ENCODE measurements around the gene ITM2C. TPM values are rescaled to one million over a fixed set of nuclear protein-coding genes. Genes with fewer than 3 reads are reported as not detected.

Gene ITM2C
- total and polyA plus RNA-seq, 2 of the 13 experiments (the other 11 are each of a cell fraction or from before 2014, with no cell fraction given): 70.5 to 270 TPM

DNA sequence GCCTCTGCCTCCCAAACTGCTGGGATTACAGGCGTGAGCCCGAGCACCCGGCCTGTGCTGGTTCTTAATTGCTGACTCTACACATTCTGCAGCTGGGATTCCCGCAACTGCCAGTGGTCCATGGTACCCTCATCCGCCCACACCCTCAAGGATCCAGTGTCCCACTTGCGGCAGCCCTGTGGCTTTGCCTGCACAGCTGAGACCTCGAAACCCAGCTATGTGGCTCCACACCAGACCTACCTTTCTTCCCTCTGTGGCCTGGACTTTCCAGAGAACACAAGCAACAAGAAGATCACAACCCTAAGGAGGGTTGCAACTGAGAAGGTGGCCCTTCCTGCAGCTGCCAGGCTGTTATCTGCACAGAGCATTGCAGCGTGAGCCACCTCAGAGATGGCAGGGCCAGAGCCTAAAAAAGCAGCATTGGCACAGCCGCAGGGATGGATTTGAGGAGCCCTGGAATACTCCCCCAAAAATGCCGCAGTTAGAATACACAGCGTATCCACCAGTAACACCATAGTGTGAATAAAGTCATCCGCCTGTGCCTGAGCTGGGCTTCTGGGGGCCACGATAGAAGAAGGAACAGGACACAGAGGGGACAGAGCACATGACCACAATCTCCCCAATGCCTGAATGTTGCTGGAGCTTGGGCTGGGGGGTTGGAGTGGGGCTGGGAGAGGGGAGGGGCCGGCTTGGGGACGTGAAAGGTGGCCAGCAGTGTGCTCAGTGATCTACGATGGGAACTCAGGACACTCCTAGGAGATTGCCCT is 58.4 kb downstream of the ITM2C start:
- Histone ChIP-seq H3K9me3 (ENCODE audit: low read length) (no peaks in the 10 kb centered on the region), H4K20me1 (ENCODE audit: insufficient read depth, low read length) (no peaks in the 10 kb centered on the region), H3K27me3 (ENCODE audit: control insufficient read depth in 1 of 2, insufficient read depth in 2 of 2, low read length in 2 of 2) (peaks cover 2 to 46% of the 10 kb centered on the region in 2 experiments; a peak in 3 of 5 replicates), H2AFZ (ENCODE audit: low read length) (no peak overlapping the region), H3K9ac (ENCODE audit: insufficient read depth, low read depth, low read length) (no peak overlapping the region), H3K4me1 (ENCODE audit: insufficient read depth, low read length) (no peaks in the 10 kb centered on the region), H3K27ac (ENCODE audit: extremely low read length, insufficient read depth, low read length) (no peak overlapping the region), H3K79me2 (ENCODE audit: insufficient read depth, low read length) (no peaks in the 10 kb centered on the region), H3K36me3 (replicated peaks in 1 of 2; ENCODE audit: control insufficient read depth in 1 of 2, insufficient read depth in 2 of 2, low read length in 2 of 2) (no peaks in the 10 kb centered on the region), H3K4me2 (ENCODE audit: low read depth, low read length) (no peak overlapping the region), H3K4me3 (replicated peaks in 1 of 3; ENCODE audit: insufficient read depth in 1 of 3, low read depth in 2 of 3, low read length in 3 of 3) (no peak overlapping the region)
- 43% methylated on average over 16 of the region's 16 CpGs for WGBS (ENCODE audit: low lambda C conversion rate)
- POLR2A ChIA-PET: no interaction called here
- no TSS peak for BruUV-seq (replicated peaks)
- no peak for FAIRE-seq
- no peak for DNase-seq (ENCODE audit: low spot score)
- ATAC-seq: no peak
- in situ Hi-C loops (cut with HindIII; ENCODE audit: extremely low pct_ligation_motif_present, low pct_unique_long_range_greater_than_20kb) (no loop called here), intact Hi-C loops (cut with micrococcal nuclease; ENCODE audit: unreplicated experiment) (loop anchor here (5.0 kb wide), 1 partner anchor 76 kb away; no protein-coding TSS in a partner anchor)
- TF ChIP-seq KDM3A (CRISPR knock-in tag; IDR thresholded peaks at IDR 0.05; ENCODE audit: low read depth): no peak
- TF ChIP-seq MAFK (conservative IDR thresholded peaks at IDR 0.05 in 1 of 2, IDR thresholded peaks at IDR 0.05 in 1 of 2; ENCODE audit: low read length in 2 of 2): peak; percentile 87 to 92
- peak; percentile 82 for TF ChIP-seq MAFF (IDR thresholded peaks at IDR 0.05; ENCODE audit: low read depth, low read length)
- TF ChIP-seq TP53 (CRISPR knock-in tag; conservative IDR thresholded peaks at IDR 0.05): no peak
- no peak for TF ChIP-seq POLR2AphosphoS5 (IDR thresholded peaks at IDR 0.05; ENCODE audit: low read depth, low read length)
- TF ChIP-seq ZNF891 (CRISPR knock-in tag; IDR thresholded peaks at IDR 0.05): no peak
- CTCF ChIA-PET (ENCODE audit: low intra/inter-chr PET ratio, low total read pairs): no interaction called here

DNA sequence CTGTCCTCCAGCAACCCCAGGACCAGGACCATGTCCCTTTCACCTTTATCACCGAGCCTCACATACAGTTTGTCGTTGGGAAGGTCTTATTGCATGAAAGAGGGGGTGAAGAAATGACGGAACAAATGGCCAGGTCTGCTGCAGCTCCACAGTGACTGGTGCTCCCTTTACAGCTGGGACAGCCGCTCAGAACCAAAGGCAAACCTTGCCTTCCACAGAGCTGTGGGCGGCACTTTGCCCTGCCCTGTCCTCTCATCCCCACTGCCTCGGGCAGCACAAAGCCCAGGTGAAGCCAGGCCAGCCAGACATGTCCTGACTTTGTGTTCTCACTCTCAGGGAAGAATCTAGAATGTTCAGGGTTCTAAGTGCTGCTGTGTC is 59.3 kb downstream of the ITM2C start:
- CTCF ChIA-PET (ENCODE audit: low intra/inter-chr PET ratio, low total read pairs): no interaction called here
- no peak for TF ChIP-seq ZMAT5 (CRISPR knock-in tag; IDR thresholded peaks at IDR 0.05; ENCODE audit: borderline replicate concordance, low read depth)
- TF ChIP-seq EHMT2 (IDR thresholded peaks at IDR 0.05; ENCODE audit: borderline replicate concordance, low read depth, low read length): no peak
- no peak for TF ChIP-seq AGO1 (IDR thresholded peaks at IDR 0.05; ENCODE audit: low read depth, low read length, poor library complexity, severe bottlenecking)
- no peak for TF ChIP-seq TBX2 (CRISPR knock-in tag; IDR thresholded peaks at IDR 0.05; ENCODE audit: borderline replicate concordance)
- no peak for TF ChIP-seq PAF1 (CRISPR knock-in tag; IDR thresholded peaks at IDR 0.05)
- no peak for TF ChIP-seq DNMT1 (CRISPR knock-in tag; IDR thresholded peaks at IDR 0.05)
- no peak for TF ChIP-seq SOX6 (IDR thresholded peaks at IDR 0.05)
- TF ChIP-seq SOX6 (CRISPR knock-in tag; IDR thresholded peaks at IDR 0.05): no peak
- no peak for TF ChIP-seq ZNF337 (CRISPR knock-in tag; IDR thresholded peaks at IDR 0.05; ENCODE audit: borderline replicate concordance, low read depth)
- TF ChIP-seq, protein P1, sequence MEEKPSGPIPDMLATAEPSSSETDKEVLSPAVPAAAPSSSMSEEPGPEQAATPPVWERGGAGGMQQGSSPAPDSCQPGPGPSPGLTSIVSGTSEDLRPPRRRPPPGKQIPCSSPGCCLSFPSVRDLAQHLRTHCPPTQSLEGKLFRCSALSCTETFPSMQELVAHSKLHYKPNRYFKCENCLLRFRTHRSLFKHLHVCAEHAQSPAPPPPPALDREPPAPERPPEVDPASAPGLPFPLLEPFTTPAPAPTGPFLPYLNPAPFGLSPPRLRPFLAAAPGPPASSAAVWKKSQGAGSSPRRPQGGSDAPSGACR (CRISPR knock-in tag; IDR thresholded peaks at IDR 0.05): no peak
- POLR2A ChIA-PET: no interaction called here
- no peak overlapping the region for H3K4me2 ChIP-seq (ENCODE audit: low read depth, low read length)
- no peaks in the 10 kb centered on the region for H3K36me3 ChIP-seq (replicated peaks in 1 of 2; ENCODE audit: control insufficient read depth in 1 of 2, insufficient read depth in 2 of 2, low read length in 2 of 2)
- no peak overlapping the region for H2AFZ ChIP-seq (ENCODE audit: low read length)
- H4K20me1 ChIP-seq (ENCODE audit: insufficient read depth, low read length): no peaks in the 10 kb centered on the region
- DNase-seq (ENCODE audit: low spot score): no peak
- H3K9me3 ChIP-seq (ENCODE audit: low read length): no peaks in the 10 kb centered on the region
- no peak overlapping the region for H3K9ac ChIP-seq (ENCODE audit: insufficient read depth, low read depth, low read length)
- in situ Hi-C loops (cut with HindIII; ENCODE audit: extremely low pct_ligation_motif_present, low pct_unique_long_range_greater_than_20kb) (no loop called here), intact Hi-C loops (cut with micrococcal nuclease; ENCODE audit: unreplicated experiment) (loop anchor here (5.0 kb wide), 1 partner anchor 77 kb away; no protein-coding TSS in a partner anchor)
- BruUV-seq (replicated peaks): no TSS peak
- ATAC-seq: peak; percentile 29
- WGBS (ENCODE audit: low lambda C conversion rate): 0% methylated on average over 6 of the region's 6 CpGs
- peaks cover 2 to 54% of the 10 kb centered on the region in 2 experiments; a peak in 4 of 5 replicates for H3K27me3 ChIP-seq (ENCODE audit: control insufficient read depth in 1 of 2, insufficient read depth in 2 of 2, low read length in 2 of 2)
- H3K4me3 ChIP-seq (replicated peaks in 1 of 3; ENCODE audit: insufficient read depth in 1 of 3, low read depth in 2 of 3, low read length in 3 of 3): no peak overlapping the region
- H3K79me2 ChIP-seq (ENCODE audit: insufficient read depth, low read length): no peaks in the 10 kb centered on the region
- H3K4me1 ChIP-seq (ENCODE audit: insufficient read depth, low read length): no peaks in the 10 kb centered on the region
- FAIRE-seq: no peak
- H3K27ac ChIP-seq (ENCODE audit: extremely low read length, insufficient read depth, low read length): no peak overlapping the region
